ENCODE measurements around the gene LYZL1.
"Not testable (repeated sequence)": the region's sequence is repeated elsewhere in the genome, so short reads cannot be mapped to it uniquely, and the experiment has no call there.

LYZL1 gene

DNA sequence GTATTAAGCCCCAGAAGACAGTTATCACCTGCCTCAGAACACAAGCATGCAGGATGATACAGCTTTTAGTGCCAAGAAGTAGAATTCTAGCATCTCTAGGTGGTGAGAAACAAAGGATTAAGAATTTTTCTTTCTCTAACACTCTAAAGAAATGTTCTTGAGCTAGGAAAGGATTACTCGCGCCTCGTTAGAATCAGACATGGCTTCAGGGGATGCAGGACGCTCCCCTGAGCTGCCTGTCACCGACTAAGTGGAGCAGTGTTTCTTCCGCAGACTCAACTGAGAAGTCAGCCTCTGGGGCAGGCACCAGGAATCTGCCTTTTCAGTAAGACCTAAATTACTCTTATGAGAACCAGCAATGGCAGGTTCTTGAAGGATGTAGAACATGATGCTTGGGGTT, at the start of gene LYZL1:
Gene LYZL1 (plus strand): TSS at position 165 of the 400 bp plus-strand sequence. CDS start 2,798 bp downstream, outside the sequence.
- not testable (repeated sequence) for DNase-seq

DNA sequence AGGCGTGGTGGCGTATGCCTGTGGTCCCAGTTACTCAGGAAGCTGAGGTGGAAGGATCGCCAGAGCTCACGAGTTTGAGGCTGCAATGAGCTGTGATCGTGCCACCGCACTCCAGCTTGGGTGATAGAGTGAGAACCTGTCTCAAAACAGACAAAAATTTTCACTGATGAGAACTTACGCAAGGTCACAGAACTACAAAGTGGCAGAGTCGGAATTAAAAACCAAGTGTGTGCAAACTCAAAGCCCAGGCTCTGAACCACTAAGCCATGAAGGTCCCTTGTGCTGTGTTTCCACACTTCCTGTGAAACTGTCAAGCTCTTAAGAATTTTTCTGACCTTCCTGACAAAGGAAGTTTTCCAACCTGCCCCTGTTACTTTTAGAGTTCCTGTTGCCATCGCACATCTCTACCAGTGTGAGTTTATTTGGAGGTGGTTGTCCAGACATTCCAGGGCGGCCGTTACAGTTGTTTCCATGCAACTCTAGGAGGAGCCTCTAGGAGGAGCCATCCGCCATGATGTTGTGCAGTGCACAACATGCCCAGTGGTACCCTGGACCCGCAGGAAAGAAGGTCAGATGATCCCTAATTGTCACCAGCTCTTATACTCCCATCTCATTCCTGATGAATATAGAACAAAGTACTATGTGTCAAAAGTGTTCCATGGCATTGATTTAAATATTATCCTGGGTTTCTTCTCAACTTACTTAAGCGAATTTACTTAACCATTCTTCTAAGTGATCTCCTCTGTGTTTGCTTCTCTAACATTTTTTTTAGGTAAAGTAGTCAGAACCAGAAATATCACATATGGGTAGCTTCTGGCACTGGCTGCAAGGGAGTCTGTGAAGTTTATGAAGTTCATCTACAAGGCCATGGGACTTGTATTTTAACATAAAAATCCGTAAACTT, 49.0 kb upstream of the LYZL1 start:
- DNase-seq: peak; percentile 92

DNA sequence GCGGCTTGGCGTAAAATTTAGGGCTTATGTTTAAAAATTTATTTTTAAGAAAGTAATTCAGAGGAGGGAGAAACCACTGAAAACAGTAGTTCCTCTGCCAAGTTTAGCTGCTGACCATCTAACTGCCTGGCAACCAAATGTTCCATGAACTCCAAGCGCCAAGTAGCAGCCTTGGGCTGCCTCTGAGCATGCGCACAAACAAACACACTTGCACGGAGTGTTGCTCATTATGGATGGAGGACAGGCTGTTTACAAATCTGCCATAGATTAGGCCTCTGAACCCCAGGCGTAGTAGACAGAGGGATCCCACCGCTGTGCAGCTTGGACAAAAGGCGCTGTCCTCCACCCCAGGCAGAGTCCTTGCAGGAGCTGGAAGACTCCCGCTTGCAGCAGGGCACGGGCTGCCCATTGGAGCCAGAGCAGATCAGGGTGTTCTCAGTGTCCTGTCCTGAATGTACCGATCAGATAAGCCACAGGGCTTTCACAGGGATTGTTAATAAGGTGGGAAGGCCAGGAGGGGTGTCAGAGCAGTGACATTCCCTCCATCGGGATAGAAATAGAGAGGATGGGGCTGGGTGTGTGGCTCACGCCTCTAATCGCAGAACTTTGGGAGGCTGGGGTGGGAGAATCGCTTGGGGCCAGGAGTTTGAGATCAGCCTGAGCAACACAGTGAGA, 47.7 kb upstream of the LYZL1 start:
- DNase-seq: peak; percentile 35

DNA sequence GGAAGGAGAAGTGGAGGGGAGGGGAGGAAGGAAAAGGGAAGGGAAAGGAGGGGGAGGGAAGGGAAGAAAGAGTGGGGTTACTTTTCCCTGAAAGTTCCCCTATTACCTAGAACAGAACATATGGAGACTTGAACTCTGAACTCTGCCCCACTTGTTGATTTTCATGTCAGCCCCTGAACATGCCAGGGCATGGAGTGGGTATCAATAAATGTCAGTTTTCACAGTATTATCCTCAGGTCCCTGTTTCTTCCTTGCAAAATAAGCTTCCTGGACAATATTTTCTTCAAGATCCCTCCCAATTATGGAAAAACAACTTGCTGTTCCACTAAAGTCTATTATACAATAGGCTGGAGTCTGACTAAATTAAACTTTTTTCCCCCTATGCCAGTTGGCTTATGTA, 46.9 kb upstream of the LYZL1 start:
- DNase-seq: no peak

DNA sequence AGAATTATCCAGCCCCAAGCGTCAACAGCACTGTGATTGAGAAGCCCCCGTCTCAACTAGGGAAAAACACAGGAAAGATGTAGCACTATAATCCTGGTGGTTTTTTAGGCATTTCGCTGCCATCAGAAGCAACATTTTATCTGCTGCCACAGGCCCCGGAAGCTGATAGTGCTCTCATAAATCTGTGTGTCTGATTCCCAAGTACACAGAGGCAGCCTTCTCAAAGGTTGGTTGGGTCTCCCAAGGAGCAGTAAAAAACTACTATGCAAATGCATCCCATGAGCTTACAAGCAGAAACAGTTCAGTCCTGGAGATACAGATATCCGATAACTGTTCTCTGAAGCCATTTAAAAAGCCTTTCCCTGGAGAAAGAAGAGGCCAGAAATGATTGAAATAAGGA, 45.8 kb upstream of the LYZL1 start:
- no peak for DNase-seq

DNA sequence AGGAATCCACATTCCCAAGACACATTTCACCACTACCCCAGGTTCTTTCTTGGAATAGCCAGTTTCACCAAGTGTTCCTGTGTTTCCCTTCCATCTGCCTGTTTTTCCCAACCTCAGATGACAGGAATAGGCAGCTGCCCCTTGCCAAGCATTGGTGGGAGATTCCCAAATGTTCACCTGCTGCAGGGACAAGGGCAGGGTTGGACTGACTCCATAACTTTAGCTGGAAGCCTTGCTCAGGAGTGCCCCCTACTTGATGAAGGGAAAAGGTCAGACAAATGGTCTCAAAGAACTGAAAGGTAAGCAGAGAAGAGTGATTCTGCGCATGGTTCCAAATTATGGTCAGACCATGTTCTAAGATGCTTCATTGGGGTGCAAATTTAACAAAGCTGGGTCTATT, 45.1 kb upstream of the LYZL1 start:
- DNase-seq: no peak

DNA sequence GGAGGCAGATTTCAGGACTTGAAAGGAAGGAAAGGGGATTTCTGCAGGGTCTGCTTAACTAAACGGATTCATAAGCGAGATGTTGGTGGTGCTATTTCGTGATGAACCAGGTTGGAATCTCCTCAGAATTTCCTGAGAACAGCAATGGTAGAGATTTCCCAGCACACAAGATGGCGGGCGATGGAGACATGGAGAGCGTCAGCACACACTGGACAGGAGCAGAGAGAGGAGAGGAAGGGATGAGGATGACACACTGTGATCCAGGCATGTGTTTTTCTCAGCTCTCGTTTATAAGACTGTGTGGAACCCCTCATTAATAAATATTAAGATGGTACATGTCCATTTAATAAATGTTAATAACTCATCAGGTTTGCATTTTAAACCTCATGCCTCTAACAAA, 43.9 kb upstream of the LYZL1 start:
- no peak for DNase-seq

DNA sequence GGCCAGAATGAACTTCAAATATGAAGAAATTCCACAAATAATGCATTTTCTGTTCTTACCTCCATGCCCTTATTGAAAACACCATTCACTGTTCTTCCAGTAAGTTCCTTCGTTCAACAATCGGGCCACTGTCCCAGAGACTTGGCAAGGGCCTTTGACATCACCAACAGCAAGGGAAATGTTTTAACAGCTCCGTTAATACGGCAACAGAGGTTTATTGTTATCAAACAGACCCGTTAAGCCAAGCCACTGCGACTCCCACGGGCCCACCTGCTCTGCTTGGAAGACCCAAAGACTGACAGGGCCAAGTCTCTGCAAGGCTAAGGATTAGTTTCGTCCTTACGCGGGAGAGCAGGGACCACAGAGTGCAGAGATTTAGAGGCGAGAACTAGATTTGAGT, 43.4 kb upstream of the LYZL1 start:
- no peak for DNase-seq

DNA sequence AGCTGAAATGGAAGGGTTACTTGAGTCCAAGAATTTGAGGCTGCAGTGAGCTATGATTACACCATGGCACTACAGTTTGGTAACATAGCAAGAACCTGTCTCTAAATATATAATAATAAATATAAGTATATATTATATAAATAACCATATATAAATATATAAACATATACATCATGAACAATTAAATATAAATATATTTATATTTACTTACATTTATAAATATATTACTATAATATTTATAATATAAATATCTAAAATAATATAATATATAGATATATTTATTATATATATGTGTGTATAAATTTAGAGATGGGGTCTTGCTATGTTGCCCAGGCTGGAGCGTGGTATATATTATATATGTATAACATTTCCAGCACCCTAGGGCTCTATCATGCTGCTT, 42.4 kb upstream of the LYZL1 start:
- no peak for DNase-seq

DNA sequence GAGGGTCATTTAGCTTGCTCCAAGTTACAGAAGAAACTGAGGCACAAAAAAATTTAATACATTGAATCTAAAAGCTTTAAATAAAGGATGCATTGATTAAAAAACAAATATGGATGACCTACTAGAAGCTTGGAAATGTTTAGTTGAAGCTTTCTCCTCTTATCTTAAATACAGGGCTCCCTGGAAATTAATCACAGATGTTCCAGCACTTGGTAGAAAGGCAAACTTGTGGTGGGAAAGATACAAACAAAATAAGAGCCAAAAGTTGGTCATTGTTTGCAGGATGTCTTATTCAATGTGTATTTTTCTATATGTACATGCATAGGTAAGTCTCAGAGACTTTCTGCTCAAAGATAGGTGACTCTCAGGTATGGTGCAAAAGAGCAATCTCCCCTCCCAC, 40.7 kb upstream of the LYZL1 start:
- DNase-seq: no peak

DNA sequence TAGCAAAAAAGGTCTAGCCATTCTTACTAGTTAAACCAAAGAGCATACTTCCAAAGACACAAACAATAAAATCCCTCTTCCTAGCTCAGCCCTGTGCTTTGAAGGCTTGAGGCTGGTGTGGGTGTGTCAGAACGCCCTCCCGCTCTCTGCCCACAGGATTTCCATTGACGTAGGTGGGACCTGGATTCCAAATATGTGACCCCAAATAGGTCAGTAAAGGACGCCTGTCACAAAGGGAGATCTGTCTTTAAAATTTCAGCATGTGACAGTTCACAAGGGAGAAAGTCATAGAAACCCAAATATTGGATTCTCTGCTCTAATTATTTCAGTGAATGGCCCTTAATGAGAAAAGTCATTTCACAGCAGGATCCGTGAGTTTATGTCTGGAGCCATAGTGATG, 39.9 kb upstream of the LYZL1 start:
- no peak for DNase-seq

DNA sequence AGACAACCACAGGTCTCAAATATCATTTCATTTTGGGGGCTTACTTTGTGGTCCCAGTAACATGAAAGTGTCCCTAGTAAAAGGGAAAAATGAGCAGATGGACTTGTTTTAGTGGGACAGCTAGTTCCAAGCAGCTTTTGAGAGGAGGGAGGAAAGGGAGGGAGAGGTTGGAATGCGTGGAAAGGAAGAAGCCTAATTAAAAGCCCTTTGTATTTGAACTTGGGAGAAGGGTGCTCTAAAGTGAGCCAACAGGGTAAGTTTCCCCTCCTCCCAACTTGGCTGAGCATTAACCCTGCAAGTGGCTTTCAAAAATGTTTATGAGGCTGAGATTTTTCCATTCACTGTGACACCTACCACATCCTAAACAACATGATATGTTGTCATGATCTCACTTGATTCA, 38.8 kb upstream of the LYZL1 start:
- no peak for DNase-seq

DNA sequence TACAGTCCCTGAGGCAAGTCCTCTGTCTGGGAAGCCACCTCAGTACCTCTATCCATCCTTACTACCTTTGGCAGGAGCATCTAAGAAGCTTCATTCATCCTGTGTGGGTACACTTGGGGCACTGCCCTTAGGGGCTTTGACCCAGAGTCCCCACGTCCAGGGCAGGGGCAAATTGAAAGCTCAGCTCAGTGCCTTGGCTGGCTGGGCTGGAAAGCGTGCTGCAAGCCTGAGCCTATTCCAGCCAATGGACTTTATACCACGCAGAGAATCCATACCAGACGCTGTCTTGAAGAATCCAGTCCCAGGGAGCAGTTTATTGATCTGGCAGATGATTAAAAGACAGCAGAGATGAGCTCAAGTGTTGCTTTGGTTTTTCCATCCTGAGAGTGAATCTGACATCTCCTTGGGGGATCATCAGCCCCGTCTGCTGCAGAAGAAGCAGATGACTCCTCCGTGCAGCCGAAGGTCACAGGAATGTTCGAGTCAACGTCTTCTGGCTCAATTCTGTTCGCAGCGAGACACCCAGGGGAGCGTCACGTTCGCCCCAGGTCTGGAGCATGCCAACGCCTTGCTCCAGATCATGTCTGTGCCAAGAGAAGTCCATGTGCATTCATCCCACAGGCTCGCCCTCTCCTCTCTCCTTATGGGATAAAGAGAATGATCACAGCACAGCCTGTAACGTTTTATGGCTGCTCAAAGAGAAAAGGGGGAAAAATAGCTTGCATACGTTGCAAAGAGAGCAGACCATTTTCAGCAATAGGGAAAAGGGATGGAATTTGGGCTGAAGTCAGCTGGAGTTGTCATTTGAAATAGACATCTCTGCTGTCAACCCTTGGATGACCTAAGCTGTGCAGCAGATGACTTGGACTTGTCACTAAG, 35.8 kb upstream of the LYZL1 start:
- DNase-seq: no peak

DNA sequence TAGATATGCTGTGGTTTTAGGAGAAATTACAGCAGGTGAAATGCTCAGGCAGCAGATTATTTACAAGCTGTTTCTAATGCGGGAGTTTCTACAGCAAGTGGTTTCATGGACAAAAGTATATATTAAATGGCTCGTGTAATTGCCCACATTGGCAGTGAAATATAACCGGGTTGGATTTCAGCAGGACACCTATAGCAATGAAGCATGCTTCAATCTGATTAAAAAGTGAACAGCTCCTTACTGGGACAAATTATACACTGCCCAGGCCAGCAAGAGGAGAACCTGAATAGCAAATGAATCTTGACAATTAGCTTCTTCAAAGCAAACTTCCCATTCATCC, 35.2 kb upstream of the LYZL1 start:
- DNase-seq: no peak

DNA sequence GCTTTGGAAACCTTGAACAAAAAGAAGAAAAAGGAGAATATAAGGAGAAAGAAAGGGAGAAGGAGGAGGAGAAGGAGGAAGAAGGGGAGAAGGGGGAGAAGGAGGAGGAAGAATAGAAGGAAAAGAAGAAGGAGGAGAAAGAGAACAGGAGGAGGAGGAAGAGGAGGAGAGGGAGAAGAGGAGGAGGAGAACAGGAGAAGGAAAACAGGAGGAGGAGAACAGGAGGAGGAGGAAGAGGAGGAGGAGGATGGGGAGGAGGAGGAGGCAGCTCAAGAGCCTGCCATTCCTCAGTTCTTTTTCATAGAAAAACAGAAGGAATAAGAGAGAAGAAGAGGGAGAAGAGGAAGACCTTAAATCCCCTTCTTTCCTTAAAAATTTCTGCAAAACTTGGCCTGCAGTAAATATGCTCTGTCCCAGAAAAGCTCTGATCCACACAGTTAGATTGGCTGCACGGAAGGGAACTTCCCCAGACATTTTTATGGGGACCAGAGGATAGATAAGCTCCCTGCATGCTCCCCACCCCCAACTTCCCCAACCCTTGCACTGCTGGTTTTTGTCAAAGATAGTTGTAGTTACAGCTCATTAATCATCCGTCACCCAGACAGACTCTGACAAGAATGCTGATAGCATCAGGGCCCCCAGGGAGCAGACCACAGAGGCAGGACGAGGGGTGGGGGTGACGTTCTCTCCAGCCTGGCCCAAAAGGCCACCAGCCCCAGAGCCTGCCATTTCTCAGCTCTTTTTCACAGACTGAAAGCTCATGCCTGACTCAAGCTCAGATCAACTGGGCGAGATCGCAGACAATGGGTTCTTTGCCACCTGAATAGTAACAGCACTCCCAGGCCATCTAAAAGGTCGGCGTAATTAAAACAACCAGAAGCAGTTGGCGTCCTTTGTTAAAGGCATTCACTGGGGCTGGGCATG, 34.5 kb upstream of the LYZL1 start:
- DNase-seq: peak; percentile 60

DNA sequence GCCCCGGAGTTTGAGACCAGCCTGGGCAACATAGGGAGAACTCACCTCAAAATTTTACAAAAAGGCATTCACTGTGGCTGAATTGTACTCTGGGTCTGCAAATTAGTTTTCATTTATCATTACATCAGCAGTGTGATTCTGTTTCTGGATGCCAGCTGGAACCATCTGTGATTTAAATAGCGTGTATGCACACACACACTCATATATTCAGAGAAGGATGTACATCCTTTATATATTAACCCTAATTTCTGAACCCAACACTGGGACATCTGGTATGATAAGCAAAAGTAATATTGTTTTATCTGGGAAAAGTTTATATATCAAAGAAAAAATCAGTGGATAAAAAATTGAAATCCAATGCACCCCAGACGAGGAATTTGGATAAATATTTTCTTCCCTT, 33.8 kb upstream of the LYZL1 start:
- DNase-seq: no peak

DNA sequence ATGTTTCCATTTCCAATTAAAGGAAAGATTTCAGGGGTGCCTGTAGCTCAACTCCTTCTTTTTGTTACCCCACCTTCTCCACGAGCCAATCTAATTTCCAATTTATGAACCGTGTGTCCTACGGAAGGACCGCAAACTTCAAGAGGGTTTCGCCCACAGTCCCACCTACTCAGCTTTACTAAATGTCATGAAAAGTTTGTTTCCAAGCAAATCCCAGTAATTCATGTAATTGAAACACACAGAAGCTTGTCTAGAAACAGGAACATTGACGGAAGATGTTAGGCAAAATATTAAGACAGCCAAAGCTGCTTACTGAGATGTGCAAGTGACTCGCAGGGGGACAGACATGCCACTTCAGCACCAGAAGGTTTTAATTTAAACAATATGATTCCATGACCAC, 32.9 kb upstream of the LYZL1 start:
- peak; percentile 17 for DNase-seq

DNA sequence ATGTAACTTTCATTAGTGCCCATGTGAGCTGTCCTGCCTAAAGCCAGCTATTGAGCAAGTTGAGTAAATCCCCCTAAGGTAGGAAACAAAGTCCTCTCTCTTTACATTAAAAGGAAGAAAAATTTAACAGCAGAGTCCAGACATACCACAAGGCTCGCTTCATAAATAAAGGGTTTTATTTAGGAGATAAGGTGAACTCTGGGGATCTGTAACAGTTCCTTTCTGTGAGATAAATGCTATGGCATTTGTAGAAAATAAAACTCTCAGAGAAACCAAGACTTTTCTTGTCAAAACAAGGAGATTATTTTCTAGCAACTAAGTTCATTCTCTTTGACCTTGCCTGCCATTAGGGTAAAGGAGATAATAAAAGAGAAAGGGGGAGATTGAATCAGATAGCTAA, 32.3 kb upstream of the LYZL1 start:
- no peak for DNase-seq

DNA sequence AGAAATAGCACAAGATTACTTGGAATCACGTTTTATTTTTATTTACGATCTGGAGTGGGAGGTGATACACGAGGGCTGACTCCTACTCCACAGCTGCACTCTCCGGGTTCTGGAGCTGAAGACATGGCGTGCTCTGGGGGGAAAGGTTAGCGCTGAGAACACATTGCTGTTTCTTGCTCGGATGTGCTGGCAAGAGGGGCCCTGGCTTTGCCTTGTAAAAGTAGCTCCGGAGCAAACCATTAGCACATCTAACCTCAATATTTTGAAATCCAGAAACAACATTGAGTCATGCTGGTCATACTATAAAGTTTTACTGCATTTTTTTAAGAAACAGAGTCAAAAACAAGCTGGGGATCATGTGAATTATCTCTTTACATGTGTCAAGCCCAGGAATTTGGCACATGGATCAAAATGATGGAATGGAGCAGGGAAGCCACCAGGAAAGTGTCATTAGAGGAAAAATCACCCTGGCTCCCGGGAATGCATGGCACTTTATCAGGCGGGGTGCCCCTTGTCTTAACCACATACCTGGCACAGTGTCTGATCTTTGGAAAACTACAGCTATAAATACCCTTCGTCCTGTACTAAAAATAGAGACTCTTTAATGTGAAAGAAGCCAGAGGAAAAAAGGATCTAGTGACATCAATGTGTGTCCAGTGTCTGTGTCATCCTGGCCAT, 31.6 kb upstream of the LYZL1 start:
- DNase-seq: peak; percentile 95

DNA sequence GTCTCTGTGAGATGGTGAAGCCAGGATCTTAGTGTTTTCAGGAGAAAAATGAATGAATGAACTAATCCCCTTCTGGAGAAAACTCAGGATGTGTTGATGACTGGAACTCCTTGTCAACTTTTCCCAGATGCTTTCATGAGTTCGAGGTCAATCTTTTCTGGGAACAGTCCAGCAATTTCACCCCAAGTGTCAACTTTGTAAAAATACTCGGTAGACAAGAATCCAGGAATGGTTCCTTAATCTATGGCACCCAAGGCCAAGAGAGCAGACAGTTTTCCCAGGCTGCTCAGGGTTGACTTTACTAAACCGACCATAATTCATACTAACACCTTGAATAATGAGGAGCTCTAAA, 31.1 kb upstream of the LYZL1 start:
- no peak for DNase-seq

DNA sequence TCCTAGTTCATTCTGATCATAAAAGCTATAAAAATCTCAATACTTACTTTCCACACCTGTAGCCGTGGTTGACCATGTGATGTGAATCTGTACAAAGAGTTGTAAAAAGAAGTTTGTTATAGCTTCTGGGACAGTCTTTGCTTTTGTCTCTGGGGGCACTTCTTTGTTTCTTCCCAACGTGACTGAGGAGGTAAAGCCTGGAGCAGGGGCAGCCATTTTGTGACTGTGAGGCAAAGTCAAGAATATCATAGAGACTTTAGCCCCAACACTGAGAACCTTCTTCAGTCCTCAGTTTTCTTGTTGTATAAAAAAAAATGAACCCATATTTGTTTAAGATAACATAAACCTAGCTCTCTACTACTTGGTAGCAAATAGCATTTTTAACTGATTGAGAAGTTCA, 29.4 kb upstream of the LYZL1 start:
- DNase-seq: no peak

DNA sequence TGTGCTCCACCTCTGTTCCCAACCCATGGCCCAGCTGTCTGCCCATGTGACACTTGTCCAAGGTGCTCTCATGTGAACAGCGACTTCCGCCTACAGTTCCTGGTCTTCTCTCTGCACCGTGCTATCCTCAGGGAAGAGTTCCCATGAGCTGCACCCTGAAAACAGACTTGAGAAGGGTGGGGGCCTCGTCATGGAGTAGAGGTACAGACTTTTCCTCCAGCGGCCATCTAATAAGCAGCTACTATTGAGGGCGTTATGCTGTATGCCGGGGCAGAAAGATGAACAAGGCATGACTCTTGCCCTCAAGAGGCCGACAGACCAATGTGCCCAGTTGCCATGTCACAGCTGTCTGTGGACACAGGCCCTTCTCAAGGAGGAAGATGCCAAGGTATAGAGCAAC, 25.4 kb upstream of the LYZL1 start:
- no peak for DNase-seq

Data from MV-4-11 (cell line).